Astrocyte (in vitro differentiated cells and primary cell): ENCODE measurements around the gene LAS1L.

ENCODE experiments used
- EZH2 ChIP-seq: IDR thresholded peaks from 2 replicates; pipeline ENCODE4 v1.6.1; 2012; ENCODE audit warnings: mild to moderate bottlenecking, low read length, inconsistent platforms; ENCODE audit not compliant: insufficient read depth
- TF ChIP-seq, protein P1 (sequence below): IDR thresholded peaks from 2 replicates; pipeline ENCODE4 v1.5.1; 2011; ENCODE audit warnings: low read depth, mild to moderate bottlenecking, inconsistent platforms, low read length, moderate library complexity; ENCODE audit not compliant: insufficient read depth

DNA sequence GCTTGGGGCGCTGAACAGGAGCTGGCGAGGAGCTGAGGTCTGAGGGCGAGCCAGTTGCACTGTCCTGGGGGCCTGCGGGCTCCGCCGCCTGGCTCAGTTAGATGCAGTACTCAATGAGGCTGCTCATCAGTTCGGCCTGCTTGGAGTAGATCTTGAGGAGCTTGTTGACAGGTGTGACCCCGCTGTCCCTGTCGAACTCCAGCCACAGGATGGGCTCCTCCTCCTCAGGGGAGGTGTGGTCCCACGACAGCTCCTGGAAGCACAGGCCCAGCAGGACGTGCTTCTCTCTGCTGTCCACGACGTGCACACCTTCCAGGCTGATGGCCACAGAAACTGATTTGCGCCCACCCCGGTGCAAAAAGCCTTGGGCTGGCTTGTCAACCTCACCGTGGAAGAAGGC lies 16.5 kb upstream of the LAS1L start:
- TF ChIP-seq, protein P1, sequence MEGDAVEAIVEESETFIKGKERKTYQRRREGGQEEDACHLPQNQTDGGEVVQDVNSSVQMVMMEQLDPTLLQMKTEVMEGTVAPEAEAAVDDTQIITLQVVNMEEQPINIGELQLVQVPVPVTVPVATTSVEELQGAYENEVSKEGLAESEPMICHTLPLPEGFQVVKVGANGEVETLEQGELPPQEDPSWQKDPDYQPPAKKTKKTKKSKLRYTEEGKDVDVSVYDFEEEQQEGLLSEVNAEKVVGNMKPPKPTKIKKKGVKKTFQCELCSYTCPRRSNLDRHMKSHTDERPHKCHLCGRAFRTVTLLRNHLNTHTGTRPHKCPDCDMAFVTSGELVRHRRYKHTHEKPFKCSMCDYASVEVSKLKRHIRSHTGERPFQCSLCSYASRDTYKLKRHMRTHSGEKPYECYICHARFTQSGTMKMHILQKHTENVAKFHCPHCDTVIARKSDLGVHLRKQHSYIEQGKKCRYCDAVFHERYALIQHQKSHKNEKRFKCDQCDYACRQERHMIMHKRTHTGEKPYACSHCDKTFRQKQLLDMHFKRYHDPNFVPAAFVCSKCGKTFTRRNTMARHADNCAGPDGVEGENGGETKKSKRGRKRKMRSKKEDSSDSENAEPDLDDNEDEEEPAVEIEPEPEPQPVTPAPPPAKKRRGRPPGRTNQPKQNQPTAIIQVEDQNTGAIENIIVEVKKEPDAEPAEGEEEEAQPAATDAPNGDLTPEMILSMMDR = no peak
- no peak for TF ChIP-seq EZH2
